Central memory CD8-positive, alpha-beta T cell (primary cell): ENCODE data around the gene PTPRN.
"Not testable (repeated sequence)": the region's sequence is repeated elsewhere in the genome, so short reads cannot be mapped to it uniquely, and the experiment has no call there.

Experiments
- ATAC-seq: fragments of 150-1000 bp; cut with Tn5 transposase; replicated peaks from 2 replicates; pipeline ENCODE4 v1.10.0; 2022; ENCODE audit warnings: mild to moderate bottlenecking, moderate FRiP score, moderate number of reproducible peaks; ENCODE audit not compliant: poor library complexity, severe bottlenecking; ENCODE audit errors: extremely low read depth
- DNase-seq, 2 donors: peaks; one replicate each; pipeline ENCODE4 v3.0.0; 2021; ENCODE audit warnings: low spot score in 2 of 2
- H3K27ac Mint-ChIP-seq: one replicate; pipeline ENCODE4 v1.8.0; 2022; ENCODE audit warnings: low read depth, mild to moderate bottlenecking, moderate library complexity, mixed read lengths
- H3K27me3 Mint-ChIP-seq: one replicate; pipeline ENCODE4 v1.8.0; 2022; ENCODE audit warnings: mixed read lengths
- H3K36me3 Mint-ChIP-seq: one replicate; pipeline ENCODE4 v1.8.0; 2022; ENCODE audit warnings: mild to moderate bottlenecking, moderate library complexity, mixed read lengths; ENCODE audit not compliant: insufficient read depth
- H3K4me1 Mint-ChIP-seq: one replicate; pipeline ENCODE4 v1.8.0; 2022; ENCODE audit warnings: mixed read lengths
- H3K4me3 Mint-ChIP-seq: one replicate; pipeline ENCODE4 v1.8.0; 2022; ENCODE audit warnings: mild to moderate bottlenecking, moderate library complexity, mixed read lengths
- H3K9me3 Mint-ChIP-seq: one replicate; pipeline ENCODE4 v1.8.0; 2022; ENCODE audit warnings: mixed read lengths

The PTPRN gene

GRCh38 chr2:219268294-219268693 is 40.9 kb downstream of the PTPRN start:
- DNase-seq (no peak), ATAC-seq (no peak)
- H3K36me3 Mint-ChIP-seq, result no peaks in the 10 kb centered on the region
- H3K4me1 Mint-ChIP-seq, result no peaks in the 10 kb centered on the region
- H3K9me3 Mint-ChIP-seq, result no peaks in the 10 kb centered on the region
- no peak overlapping the region for H3K4me3 Mint-ChIP-seq
- no peak overlapping the region for H3K27ac Mint-ChIP-seq
- H3K27me3 Mint-ChIP-seq, result no peaks in the 10 kb centered on the region

GRCh38 chr2:219266886-219267285 is 42.3 kb downstream of the PTPRN start:
- no peaks in the 10 kb centered on the region for H3K4me1 Mint-ChIP-seq

GRCh38 chr2:219266232-219266631 is 43.0 kb downstream of the PTPRN start:
- H3K27me3 Mint-ChIP-seq, result peaks cover 10% of the 10 kb centered on the region
- DNase-seq (no peak), ATAC-seq (no peak)
- H3K36me3 Mint-ChIP-seq, result no peaks in the 10 kb centered on the region
- no peaks in the 10 kb centered on the region for H3K4me1 Mint-ChIP-seq
- H3K4me3 Mint-ChIP-seq, result no peak overlapping the region
- H3K27ac Mint-ChIP-seq, result no peak overlapping the region
- no peaks in the 10 kb centered on the region for H3K9me3 Mint-ChIP-seq

More at GRCh38 chr2:219266886-219267285, 42.3 kb downstream of the PTPRN start:
- Mint-ChIP-seq H3K36me3 (no peaks in the 10 kb centered on the region), H3K9me3 (no peaks in the 10 kb centered on the region), H3K27me3 (peaks cover 3% of the 10 kb centered on the region), H3K4me3 (no peak overlapping the region), H3K27ac (no peak overlapping the region)
- no peak for ATAC-seq
- DNase-seq, result no peak

- Mint-ChIP-seq H3K36me3 (peaks cover under 1% of the 10 kb centered on the region), H3K27me3 (peaks cover 31% of the 10 kb centered on the region), H3K4me3 (no peak overlapping the region), H3K27ac (peak overlapping the region; percentile 7), H3K4me1 (no peaks in the 10 kb centered on the region), H3K9me3 (no peaks in the 10 kb centered on the region)
- DNase-seq, result no peak
- no peak for ATAC-seq
These were observed 48.0 kb downstream of the PTPRN start for GRCh38 chr2:219261024-219261855.

- not testable (repeated sequence) for H3K27ac Mint-ChIP-seq, DNase-seq, H3K4me1 Mint-ChIP-seq, H3K4me3 Mint-ChIP-seq, ATAC-seq, H3K9me3 Mint-ChIP-seq
- peaks cover 10% of the 10 kb centered on the region for H3K36me3 Mint-ChIP-seq
- peaks cover 31% of the 10 kb centered on the region for H3K27me3 Mint-ChIP-seq
These were observed 50.3 kb downstream of the PTPRN start for GRCh38 chr2:219258942-219259341.

GRCh38 chr2:219254590-219255201 is 54.5 kb downstream of the PTPRN start:
- peaks cover 38% of the 10 kb centered on the region for H3K4me1 Mint-ChIP-seq

GRCh38 chr2:219253753-219254589 is 55.2 kb downstream of the PTPRN start, which contains the start of gene TUBA4A:
TSS of gene TUBA4A (minus strand) at chr2:219253918. CDS start at chr2:219253858, 60 bp downstream.
- H3K27ac Mint-ChIP-seq, result peak within 1 kb of the TSS; percentile 91
- H3K4me1 Mint-ChIP-seq, result peaks cover 45% of the 10 kb centered on the region
- no peaks in the 10 kb centered on the region for H3K27me3 Mint-ChIP-seq
- ATAC-seq, result peak; percentile 68
- peak; percentile 81 to 82 for DNase-seq
- peaks cover 54% of the 10 kb centered on the region for H3K36me3 Mint-ChIP-seq
- no peaks in the 10 kb centered on the region for H3K9me3 Mint-ChIP-seq
- peak within 1 kb of the TSS; percentile 78 for H3K4me3 Mint-ChIP-seq

More at GRCh38 chr2:219254590-219255201, 54.5 kb downstream of the PTPRN start:
- H3K36me3 Mint-ChIP-seq, result peaks cover 49% of the 10 kb centered on the region
- peak overlapping the region; percentile 78 for H3K4me3 Mint-ChIP-seq
- H3K9me3 Mint-ChIP-seq, result no peaks in the 10 kb centered on the region
- DNase-seq, result peak in 1 of 2 donors; percentile 46
- peak overlapping the region; percentile 91 for H3K27ac Mint-ChIP-seq
- ATAC-seq, result peak; percentile 48
- peaks cover 5% of the 10 kb centered on the region for H3K27me3 Mint-ChIP-seq

GRCh38 chr2:219252900-219253752 is 56.1 kb downstream of the PTPRN start, which contains the start of gene TUBA4B:
TSS of gene TUBA4B (plus strand) at chr2:219253243. CDS start at chr2:219253408, 165 bp downstream.
- Mint-ChIP-seq H3K4me3 (peak within 1 kb of the TSS; percentile 78), H3K27me3 (no peaks in the 10 kb centered on the region), H3K36me3 (peaks cover 61% of the 10 kb centered on the region), H3K4me1 (peaks cover 54% of the 10 kb centered on the region), H3K9me3 (no peaks in the 10 kb centered on the region), H3K27ac (peak within 1 kb of the TSS; percentile 91)
- DNase-seq (peak in 1 of 2 donors; percentile 27), ATAC-seq (peak; percentile 27)

GRCh38 chr2:219252570-219252899 is 56.7 kb downstream of the PTPRN start:
- ATAC-seq, result no peak
- DNase-seq, result peak in 1 of 2 donors; percentile 17
- H3K4me3 Mint-ChIP-seq, result peak overlapping the region; percentile 78

GRCh38 chr2:219252084-219252483 is 57.1 kb downstream of the PTPRN start:
- H3K4me3 Mint-ChIP-seq, result peak overlapping the region; percentile 78
- H3K27me3 Mint-ChIP-seq, result no peaks in the 10 kb centered on the region
- DNase-seq, result no peak
- no peaks in the 10 kb centered on the region for H3K9me3 Mint-ChIP-seq
- ATAC-seq, result no peak
- H3K36me3 Mint-ChIP-seq, result peaks cover 67% of the 10 kb centered on the region
- H3K27ac Mint-ChIP-seq, result peak overlapping the region; percentile 91
- peaks cover 64% of the 10 kb centered on the region for H3K4me1 Mint-ChIP-seq

More at GRCh38 chr2:219252570-219252899, 56.7 kb downstream of the PTPRN start:
- H3K27me3 Mint-ChIP-seq, result no peaks in the 10 kb centered on the region
- H3K9me3 Mint-ChIP-seq, result no peaks in the 10 kb centered on the region
- peak overlapping the region; percentile 91 for H3K27ac Mint-ChIP-seq
- peaks cover 67% of the 10 kb centered on the region for H3K36me3 Mint-ChIP-seq
- H3K4me1 Mint-ChIP-seq, result peaks cover 60% of the 10 kb centered on the region

- Mint-ChIP-seq H3K4me3 (peak overlapping the region; percentile 78), H3K27me3 (no peaks in the 10 kb centered on the region), H3K36me3 (peaks cover 69% of the 10 kb centered on the region), H3K27ac (no peak overlapping the region), H3K9me3 (no peaks in the 10 kb centered on the region), H3K4me1 (peaks cover 69% of the 10 kb centered on the region)
- no peak for DNase-seq
- ATAC-seq, result no peak
These were observed 57.5 kb downstream of the PTPRN start for GRCh38 chr2:219251656-219252055.
